Measurements from ENCODE around the gene LARP4B. TPM values are rescaled to one million over a fixed set of nuclear protein-coding genes. Genes with fewer than 3 reads are reported as not detected.

The LARP4B gene
- total and polyA plus RNA-seq, 2 experiments from 2014 or later = 18.3 to 52.3 TPM

DNA sequence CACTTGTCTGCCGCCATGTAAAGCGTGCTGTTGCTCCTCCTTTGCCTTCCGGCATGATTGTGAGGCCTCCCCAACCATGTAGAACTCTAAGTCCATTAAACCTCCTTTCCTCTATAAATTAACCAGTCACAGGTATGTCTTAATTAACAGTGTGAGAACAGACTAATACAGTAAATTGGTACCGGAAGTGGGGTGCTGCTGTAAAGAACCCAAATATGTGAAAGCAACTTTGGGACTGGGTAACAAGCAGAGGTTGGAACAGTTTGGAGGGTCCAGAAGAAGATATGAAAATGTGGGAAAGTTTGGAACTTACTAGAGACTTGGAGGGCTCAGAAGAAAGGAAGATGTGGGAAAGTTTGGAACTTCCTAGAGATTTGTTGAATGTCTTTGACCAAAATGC, 135.3 kb downstream of the LARP4B start:
- no peaks in the 10 kb centered on the region for H3K36me3 ChIP-seq (ENCODE audit: insufficient read depth)
- Mint-ChIP-seq H3K9me3 (peaks cover 43% of the 10 kb centered on the region), H3K27ac (no peak overlapping the region), H3K27me3 (ENCODE audit: insufficient read depth, low read depth, poor library complexity) (peaks cover 8% of the 10 kb centered on the region), H3K36me3 (ENCODE audit: low read depth) (peaks cover 36% of the 10 kb centered on the region), H3K4me1 (no peaks in the 10 kb centered on the region), H3K4me3 (no peak overlapping the region)
- no peaks in the 10 kb centered on the region for H3K4me1 ChIP-seq (ENCODE audit: insufficient read depth)
- 0 out of 2 replicates have a peak, but pooled peaks cover 8% of the 10 kb centered on the region for H3K9me2 ChIP-seq (ENCODE audit: insufficient read depth)
- H3K4me2 ChIP-seq = no peak overlapping the region
- ATAC-seq (no peak), DNase-seq (ENCODE audit: low spot score) (no peak)
- no peaks in the 10 kb centered on the region for H3K27me3 ChIP-seq (ENCODE audit: insufficient read depth)
- no peak overlapping the region for H2AFZ ChIP-seq
- no peaks in the 10 kb centered on the region; the same call in 1 of the 2 replicates for H3K79me2 ChIP-seq (replicated peaks; ENCODE audit: insufficient read depth)
- H3F3A ChIP-seq (replicated peaks; ENCODE audit: low read depth) = no peaks in the 10 kb centered on the region
- H4K20me1 ChIP-seq (replicated peaks; ENCODE audit: insufficient read depth) = no peaks in the 10 kb centered on the region
- TF ChIP-seq, protein P1, sequence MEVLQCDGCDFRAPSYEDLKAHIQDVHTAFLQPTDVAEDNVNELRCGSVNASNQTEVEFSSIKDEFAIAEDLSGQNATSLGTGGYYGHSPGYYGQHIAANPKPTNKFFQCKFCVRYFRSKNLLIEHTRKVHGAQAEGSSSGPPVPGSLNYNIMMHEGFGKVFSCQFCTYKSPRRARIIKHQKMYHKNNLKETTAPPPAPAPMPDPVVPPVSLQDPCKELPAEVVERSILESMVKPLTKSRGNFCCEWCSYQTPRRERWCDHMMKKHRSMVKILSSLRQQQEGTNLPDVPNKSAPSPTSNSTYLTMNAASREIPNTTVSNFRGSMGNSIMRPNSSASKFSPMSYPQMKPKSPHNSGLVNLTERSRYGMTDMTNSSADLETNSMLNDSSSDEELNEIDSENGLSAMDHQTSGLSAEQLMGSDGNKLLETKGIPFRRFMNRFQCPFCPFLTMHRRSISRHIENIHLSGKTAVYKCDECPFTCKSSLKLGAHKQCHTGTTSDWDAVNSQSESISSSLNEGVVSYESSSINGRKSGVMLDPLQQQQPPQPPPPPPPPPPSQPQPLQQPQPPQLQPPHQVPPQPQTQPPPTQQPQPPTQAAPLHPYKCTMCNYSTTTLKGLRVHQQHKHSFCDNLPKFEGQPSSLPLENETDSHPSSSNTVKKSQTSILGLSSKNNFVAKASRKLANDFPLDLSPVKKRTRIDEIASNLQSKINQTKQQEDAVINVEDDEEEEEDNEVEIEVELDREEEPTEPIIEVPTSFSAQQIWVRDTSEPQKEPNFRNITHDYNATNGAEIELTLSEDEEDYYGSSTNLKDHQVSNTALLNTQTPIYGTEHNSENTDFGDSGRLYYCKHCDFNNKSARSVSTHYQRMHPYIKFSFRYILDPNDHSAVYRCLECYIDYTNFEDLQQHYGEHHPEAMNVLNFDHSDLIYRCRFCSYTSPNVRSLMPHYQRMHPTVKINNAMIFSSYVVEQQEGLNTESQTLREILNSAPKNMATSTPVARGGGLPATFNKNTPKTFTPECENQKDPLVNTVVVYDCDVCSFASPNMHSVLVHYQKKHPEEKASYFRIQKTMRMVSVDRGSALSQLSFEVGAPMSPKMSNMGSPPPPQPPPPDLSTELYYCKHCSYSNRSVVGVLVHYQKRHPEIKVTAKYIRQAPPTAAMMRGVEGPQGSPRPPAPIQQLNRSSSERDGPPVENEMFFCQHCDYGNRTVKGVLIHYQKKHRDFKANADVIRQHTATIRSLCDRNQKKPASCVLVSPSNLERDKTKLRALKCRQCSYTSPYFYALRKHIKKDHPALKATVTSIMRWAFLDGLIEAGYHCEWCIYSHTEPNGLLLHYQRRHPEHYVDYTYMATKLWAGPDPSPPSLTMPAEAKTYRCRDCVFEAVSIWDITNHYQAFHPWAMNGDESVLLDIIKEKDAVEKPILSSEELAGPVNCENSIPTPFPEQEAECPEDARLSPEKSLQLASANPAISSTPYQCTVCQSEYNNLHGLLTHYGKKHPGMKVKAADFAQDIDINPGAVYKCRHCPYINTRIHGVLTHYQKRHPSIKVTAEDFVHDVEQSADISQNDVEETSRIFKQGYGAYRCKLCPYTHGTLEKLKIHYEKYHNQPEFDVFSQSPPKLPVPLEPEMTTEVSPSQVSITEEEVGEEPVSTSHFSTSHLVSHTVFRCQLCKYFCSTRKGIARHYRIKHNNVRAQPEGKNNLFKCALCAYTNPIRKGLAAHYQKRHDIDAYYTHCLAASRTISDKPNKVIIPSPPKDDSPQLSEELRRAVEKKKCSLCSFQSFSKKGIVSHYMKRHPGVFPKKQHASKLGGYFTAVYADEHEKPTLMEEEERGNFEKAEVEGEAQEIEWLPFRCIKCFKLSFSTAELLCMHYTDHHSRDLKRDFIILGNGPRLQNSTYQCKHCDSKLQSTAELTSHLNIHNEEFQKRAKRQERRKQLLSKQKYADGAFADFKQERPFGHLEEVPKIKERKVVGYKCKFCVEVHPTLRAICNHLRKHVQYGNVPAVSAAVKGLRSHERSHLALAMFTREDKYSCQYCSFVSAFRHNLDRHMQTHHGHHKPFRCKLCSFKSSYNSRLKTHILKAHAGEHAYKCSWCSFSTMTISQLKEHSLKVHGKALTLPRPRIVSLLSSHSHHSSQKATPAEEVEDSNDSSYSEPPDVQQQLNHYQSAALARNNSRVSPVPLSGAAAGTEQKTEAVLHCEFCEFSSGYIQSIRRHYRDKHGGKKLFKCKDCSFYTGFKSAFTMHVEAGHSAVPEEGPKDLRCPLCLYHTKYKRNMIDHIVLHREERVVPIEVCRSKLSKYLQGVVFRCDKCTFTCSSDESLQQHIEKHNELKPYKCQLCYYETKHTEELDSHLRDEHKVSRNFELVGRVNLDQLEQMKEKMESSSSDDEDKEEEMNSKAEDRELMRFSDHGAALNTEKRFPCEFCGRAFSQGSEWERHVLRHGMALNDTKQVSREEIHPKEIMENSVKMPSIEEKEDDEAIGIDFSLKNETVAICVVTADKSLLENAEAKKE (CRISPR knock-in tag; IDR thresholded peaks at IDR 0.05) = no peak
- no peak for TF ChIP-seq ZNF331 (CRISPR knock-in tag; IDR thresholded peaks at IDR 0.05; ENCODE audit: low read depth)
- TF ChIP-seq JUNB (IDR thresholded peaks at IDR 0.05; ENCODE audit: unreplicated experiment) = no peak
- TF ChIP-seq NANOG (IDR thresholded peaks at IDR 0.05; ENCODE audit: borderline replicate concordance) = no peak
- TF ChIP-seq, protein P2, sequence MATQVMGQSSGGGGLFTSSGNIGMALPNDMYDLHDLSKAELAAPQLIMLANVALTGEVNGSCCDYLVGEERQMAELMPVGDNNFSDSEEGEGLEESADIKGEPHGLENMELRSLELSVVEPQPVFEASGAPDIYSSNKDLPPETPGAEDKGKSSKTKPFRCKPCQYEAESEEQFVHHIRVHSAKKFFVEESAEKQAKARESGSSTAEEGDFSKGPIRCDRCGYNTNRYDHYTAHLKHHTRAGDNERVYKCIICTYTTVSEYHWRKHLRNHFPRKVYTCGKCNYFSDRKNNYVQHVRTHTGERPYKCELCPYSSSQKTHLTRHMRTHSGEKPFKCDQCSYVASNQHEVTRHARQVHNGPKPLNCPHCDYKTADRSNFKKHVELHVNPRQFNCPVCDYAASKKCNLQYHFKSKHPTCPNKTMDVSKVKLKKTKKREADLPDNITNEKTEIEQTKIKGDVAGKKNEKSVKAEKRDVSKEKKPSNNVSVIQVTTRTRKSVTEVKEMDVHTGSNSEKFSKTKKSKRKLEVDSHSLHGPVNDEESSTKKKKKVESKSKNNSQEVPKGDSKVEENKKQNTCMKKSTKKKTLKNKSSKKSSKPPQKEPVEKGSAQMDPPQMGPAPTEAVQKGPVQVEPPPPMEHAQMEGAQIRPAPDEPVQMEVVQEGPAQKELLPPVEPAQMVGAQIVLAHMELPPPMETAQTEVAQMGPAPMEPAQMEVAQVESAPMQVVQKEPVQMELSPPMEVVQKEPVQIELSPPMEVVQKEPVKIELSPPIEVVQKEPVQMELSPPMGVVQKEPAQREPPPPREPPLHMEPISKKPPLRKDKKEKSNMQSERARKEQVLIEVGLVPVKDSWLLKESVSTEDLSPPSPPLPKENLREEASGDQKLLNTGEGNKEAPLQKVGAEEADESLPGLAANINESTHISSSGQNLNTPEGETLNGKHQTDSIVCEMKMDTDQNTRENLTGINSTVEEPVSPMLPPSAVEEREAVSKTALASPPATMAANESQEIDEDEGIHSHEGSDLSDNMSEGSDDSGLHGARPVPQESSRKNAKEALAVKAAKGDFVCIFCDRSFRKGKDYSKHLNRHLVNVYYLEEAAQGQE (IDR thresholded peaks at IDR 0.05; ENCODE audit: unreplicated experiment) = no peak
- TF ChIP-seq CREB1 (CRISPR knock-in tag; IDR thresholded peaks at IDR 0.05; ENCODE audit: low read depth) = no peak
- TF ChIP-seq EZH2phosphoT487 (IDR thresholded peaks at IDR 0.05; ENCODE audit: unreplicated experiment) = no peak
- TF ChIP-seq ZNF114 (CRISPR knock-in tag; IDR thresholded peaks at IDR 0.05) = no peak
- TF ChIP-seq STAT1 (IDR thresholded peaks at IDR 0.05; ENCODE audit: unreplicated experiment) = no peak
- TF ChIP-seq, protein P3, sequence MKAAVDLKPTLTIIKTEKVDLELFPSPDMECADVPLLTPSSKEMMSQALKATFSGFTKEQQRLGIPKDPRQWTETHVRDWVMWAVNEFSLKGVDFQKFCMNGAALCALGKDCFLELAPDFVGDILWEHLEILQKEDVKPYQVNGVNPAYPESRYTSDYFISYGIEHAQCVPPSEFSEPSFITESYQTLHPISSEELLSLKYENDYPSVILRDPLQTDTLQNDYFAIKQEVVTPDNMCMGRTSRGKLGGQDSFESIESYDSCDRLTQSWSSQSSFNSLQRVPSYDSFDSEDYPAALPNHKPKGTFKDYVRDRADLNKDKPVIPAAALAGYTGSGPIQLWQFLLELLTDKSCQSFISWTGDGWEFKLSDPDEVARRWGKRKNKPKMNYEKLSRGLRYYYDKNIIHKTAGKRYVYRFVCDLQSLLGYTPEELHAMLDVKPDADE (IDR thresholded peaks at IDR 0.05) = no peak
- TF ChIP-seq, protein P4, sequence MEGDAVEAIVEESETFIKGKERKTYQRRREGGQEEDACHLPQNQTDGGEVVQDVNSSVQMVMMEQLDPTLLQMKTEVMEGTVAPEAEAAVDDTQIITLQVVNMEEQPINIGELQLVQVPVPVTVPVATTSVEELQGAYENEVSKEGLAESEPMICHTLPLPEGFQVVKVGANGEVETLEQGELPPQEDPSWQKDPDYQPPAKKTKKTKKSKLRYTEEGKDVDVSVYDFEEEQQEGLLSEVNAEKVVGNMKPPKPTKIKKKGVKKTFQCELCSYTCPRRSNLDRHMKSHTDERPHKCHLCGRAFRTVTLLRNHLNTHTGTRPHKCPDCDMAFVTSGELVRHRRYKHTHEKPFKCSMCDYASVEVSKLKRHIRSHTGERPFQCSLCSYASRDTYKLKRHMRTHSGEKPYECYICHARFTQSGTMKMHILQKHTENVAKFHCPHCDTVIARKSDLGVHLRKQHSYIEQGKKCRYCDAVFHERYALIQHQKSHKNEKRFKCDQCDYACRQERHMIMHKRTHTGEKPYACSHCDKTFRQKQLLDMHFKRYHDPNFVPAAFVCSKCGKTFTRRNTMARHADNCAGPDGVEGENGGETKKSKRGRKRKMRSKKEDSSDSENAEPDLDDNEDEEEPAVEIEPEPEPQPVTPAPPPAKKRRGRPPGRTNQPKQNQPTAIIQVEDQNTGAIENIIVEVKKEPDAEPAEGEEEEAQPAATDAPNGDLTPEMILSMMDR (conservative IDR thresholded peaks at IDR 0.05; ENCODE audit: low read depth in 2 of 2) = no peak
- no peak for TF ChIP-seq EZH2 (IDR thresholded peaks at IDR 0.05; ENCODE audit: low read depth, unreplicated experiment)
- H3K27ac ChIP-seq (ENCODE audit: low read depth) = no peak overlapping the region
- H3K4me3 ChIP-seq = no peak overlapping the region
